ENCODE measurements around the gene TMCO1.
A peak's percentile ranks its signal among the peaks of the same experiment; 100 is the strongest.
"Not testable (repeated sequence)": the region's sequence is repeated elsewhere in the genome, so short reads cannot be mapped to it uniquely, and the experiment has no call there.

- TF ChIP-seq, protein P1, sequence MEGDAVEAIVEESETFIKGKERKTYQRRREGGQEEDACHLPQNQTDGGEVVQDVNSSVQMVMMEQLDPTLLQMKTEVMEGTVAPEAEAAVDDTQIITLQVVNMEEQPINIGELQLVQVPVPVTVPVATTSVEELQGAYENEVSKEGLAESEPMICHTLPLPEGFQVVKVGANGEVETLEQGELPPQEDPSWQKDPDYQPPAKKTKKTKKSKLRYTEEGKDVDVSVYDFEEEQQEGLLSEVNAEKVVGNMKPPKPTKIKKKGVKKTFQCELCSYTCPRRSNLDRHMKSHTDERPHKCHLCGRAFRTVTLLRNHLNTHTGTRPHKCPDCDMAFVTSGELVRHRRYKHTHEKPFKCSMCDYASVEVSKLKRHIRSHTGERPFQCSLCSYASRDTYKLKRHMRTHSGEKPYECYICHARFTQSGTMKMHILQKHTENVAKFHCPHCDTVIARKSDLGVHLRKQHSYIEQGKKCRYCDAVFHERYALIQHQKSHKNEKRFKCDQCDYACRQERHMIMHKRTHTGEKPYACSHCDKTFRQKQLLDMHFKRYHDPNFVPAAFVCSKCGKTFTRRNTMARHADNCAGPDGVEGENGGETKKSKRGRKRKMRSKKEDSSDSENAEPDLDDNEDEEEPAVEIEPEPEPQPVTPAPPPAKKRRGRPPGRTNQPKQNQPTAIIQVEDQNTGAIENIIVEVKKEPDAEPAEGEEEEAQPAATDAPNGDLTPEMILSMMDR (conservative IDR thresholded peaks at IDR 0.05), result 0 out of 2 replicates have a peak, but pooled peaks have one; percentile 1
- not testable (repeated sequence) for TF ChIP-seq ZFX (IDR thresholded peaks at IDR 0.05)
These were observed 14.9 kb upstream of the TMCO1 start for GRCh38 chr1:165783519-165783918.

Data from C4-2B (cell line).